Nephron progenitor cell (in vitro differentiated cells): Measurements from ENCODE around the gene ALG9.

Experiments
- DNase-seq: peaks from one replicate; pipeline ENCODE4 v3.0.0; 2021
- H3K27ac Mint-ChIP-seq: 2 replicates; pipeline ENCODE4 v1.8.0; 2021; ENCODE audit warnings: mild to moderate bottlenecking, moderate library complexity, mixed read lengths
- H3K27me3 Mint-ChIP-seq: 2 replicates; pipeline ENCODE4 v1.8.0; 2021; ENCODE audit warnings: mild to moderate bottlenecking, low read depth, mixed read lengths; ENCODE audit not compliant: poor library complexity
- H3K36me3 Mint-ChIP-seq: 2 replicates; pipeline ENCODE4 v1.8.0; 2021; ENCODE audit warnings: low read depth, mixed read lengths
- H3K4me1 Mint-ChIP-seq: 2 replicates; pipeline ENCODE4 v1.8.0; 2021; ENCODE audit warnings: mixed read lengths
- H3K4me3 Mint-ChIP-seq: 2 replicates; pipeline ENCODE4 v1.8.0; 2021; ENCODE audit warnings: mild to moderate bottlenecking, moderate library complexity, mixed read lengths
- H3K9me3 Mint-ChIP-seq: 2 replicates; pipeline ENCODE4 v1.8.0; 2021; ENCODE audit warnings: mild to moderate bottlenecking, moderate library complexity, mixed read lengths
- CTCF ChIP-seq: fragments of 200-600 bp; sonication (generic); IDR thresholded peaks from 2 replicates; pipeline ENCODE4 v1.5.0; 2021; ENCODE audit warnings: antibody characterized with exemption

Gene ALG9

GRCh38 chr11:111808834-111809233, 62.5 kb downstream of the ALG9 start:
- Mint-ChIP-seq H3K27me3 (no peaks in the 10 kb centered on the region), H3K27ac (peak overlapping the region; percentile 12), H3K4me3 (no peak overlapping the region), H3K36me3 (peaks cover 55% of the 10 kb centered on the region), H3K9me3 (no peaks in the 10 kb centered on the region), H3K4me1 (no peaks in the 10 kb centered on the region)
- DNase-seq: no peak
- TF ChIP-seq CTCF: no peak

- DNase-seq: no peak
- H3K36me3 Mint-ChIP-seq: peaks cover 51% of the 10 kb centered on the region
- no peaks in the 10 kb centered on the region for H3K9me3 Mint-ChIP-seq
- no peaks in the 10 kb centered on the region for H3K4me1 Mint-ChIP-seq
- H3K4me3 Mint-ChIP-seq: no peak overlapping the region
- H3K27me3 Mint-ChIP-seq: no peaks in the 10 kb centered on the region
- TF ChIP-seq CTCF: no peak
- H3K27ac Mint-ChIP-seq: peak overlapping the region; percentile 12
Observed at GRCh38 chr11:111808063-111808588, 63.3 kb downstream of the ALG9 start.

- no peaks in the 10 kb centered on the region for H3K4me1 Mint-ChIP-seq
- H3K36me3 Mint-ChIP-seq: peaks cover 44% of the 10 kb centered on the region
- H3K27ac Mint-ChIP-seq: peak overlapping the region; percentile 57
- no peak for TF ChIP-seq CTCF
- no peak for DNase-seq
- no peaks in the 10 kb centered on the region for H3K9me3 Mint-ChIP-seq
- no peak overlapping the region for H3K4me3 Mint-ChIP-seq
- no peaks in the 10 kb centered on the region for H3K27me3 Mint-ChIP-seq
Observed at GRCh38 chr11:111807076-111807475, 64.3 kb downstream of the ALG9 start.

- no peak overlapping the region for H3K4me3 Mint-ChIP-seq
- no peak for TF ChIP-seq CTCF
- H3K36me3 Mint-ChIP-seq: peaks cover 52% of the 10 kb centered on the region
- DNase-seq: no peak
- no peaks in the 10 kb centered on the region for H3K27me3 Mint-ChIP-seq
- H3K9me3 Mint-ChIP-seq: no peaks in the 10 kb centered on the region
- no peaks in the 10 kb centered on the region for H3K4me1 Mint-ChIP-seq
- H3K27ac Mint-ChIP-seq: no peak overlapping the region
Observed at GRCh38 chr11:111801135-111801534, 70.2 kb downstream of the ALG9 start.

GRCh38 chr11:111798279-111798678, 73.1 kb downstream of the ALG9 start:
- Mint-ChIP-seq H3K4me3 (no peak overlapping the region), H3K36me3 (peaks cover 41% of the 10 kb centered on the region), H3K9me3 (no peaks in the 10 kb centered on the region), H3K4me1 (no peaks in the 10 kb centered on the region), H3K27me3 (no peaks in the 10 kb centered on the region), H3K27ac (peak overlapping the region; percentile 87)
- DNase-seq: no peak
- TF ChIP-seq CTCF: no peak

GRCh38 chr11:111797145-111797581, 74.2 kb downstream of the ALG9 start:
- no peak for DNase-seq
- Mint-ChIP-seq H3K4me1 (no peaks in the 10 kb centered on the region), H3K4me3 (no peak overlapping the region), H3K27me3 (no peaks in the 10 kb centered on the region), H3K9me3 (no peaks in the 10 kb centered on the region), H3K27ac (no peak overlapping the region), H3K36me3 (peaks cover 41% of the 10 kb centered on the region)
- no peak for TF ChIP-seq CTCF
